H1 (cell line): Measurements from ENCODE around the gene CDCA7.

ENCODE experiments used
- CHD7 ChIP-seq: fragments of 300-600 bp; sonication (generic); IDR thresholded peaks from 2 replicates; pipeline ENCODE4 v1.7.1; 2012; ENCODE audit warnings: low read length, moderate library complexity, mild to moderate bottlenecking, inconsistent platforms; ENCODE audit not compliant: insufficient replicate concordance
- EZH2 ChIP-seq: fragments of 200-600 bp; sonication (generic); IDR thresholded peaks from 2 replicates; pipeline ENCODE4 v1.7.1; 2012; ENCODE audit warnings: low read depth, mild to moderate bottlenecking, moderate library complexity, low read length, inconsistent platforms; ENCODE audit not compliant: severe bottlenecking
- GABPA ChIP-seq: IDR thresholded peaks from 2 replicates; pipeline ENCODE4 v1.6.1; 2011; ENCODE audit warnings: mild to moderate bottlenecking, low read length, moderate library complexity, borderline replicate concordance; ENCODE audit not compliant: insufficient read depth
- JUND ChIP-seq: IDR thresholded peaks from 2 replicates; pipeline ENCODE4 v1.6.1; 2011; ENCODE audit warnings: mild to moderate bottlenecking, improper control_type of control experiment, low read length
- NRF1 ChIP-seq: IDR thresholded peaks from 2 replicates; pipeline ENCODE4 v1.6.1; 2011; ENCODE audit warnings: mild to moderate bottlenecking, low read depth, low read length, improper control_type of control experiment
- POLR2A ChIP-seq, 2 experiments: IDR thresholded peaks; 1 replicate in 1 of 2; 2 replicates in 1 of 2; pipeline ENCODE4 v1.6.1; 2011; ENCODE audit warnings: low read depth in 2 of 2, low read length in 2 of 2, mild to moderate bottlenecking in 2 of 2; ENCODE audit errors: control extremely low read depth in 1 of 2
- POLR2AphosphoS5 ChIP-seq: IDR thresholded peaks from 2 replicates; pipeline ENCODE4 v1.6.1; 2011; ENCODE audit warnings: low read depth, low read length
- RFX5 ChIP-seq: IDR thresholded peaks from 2 replicates; pipeline ENCODE4 v1.6.1; 2011; ENCODE audit warnings: low read depth, low read length, improper control_type of control experiment, borderline replicate concordance
- TAF1 ChIP-seq: IDR thresholded peaks from 2 replicates; pipeline ENCODE4 v1.6.1; 2011; ENCODE audit warnings: mild to moderate bottlenecking, low read depth, low read length
- TBP ChIP-seq: IDR thresholded peaks from 2 replicates; pipeline ENCODE4 v1.6.1; 2011; ENCODE audit warnings: low read depth, low read length, improper control_type of control experiment
- USF2 ChIP-seq: IDR thresholded peaks from 2 replicates; pipeline ENCODE4 v1.6.1; 2011; ENCODE audit warnings: low read length, improper control_type of control experiment
- TF ChIP-seq, protein P1 (sequence below), 3 experiments: IDR thresholded peaks; 1 replicate in 2 of 3; 2 replicates in 1 of 3; pipeline versions ENCODE4 v1.5.1 to v1.6.1; 2011; ENCODE audit warnings: low read length in 3 of 3, mild to moderate bottlenecking in 3 of 3, inconsistent platforms in 2 of 3, low read depth in 1 of 3, moderate library complexity in 1 of 3; ENCODE audit not compliant: insufficient read depth in 1 of 3; ENCODE audit errors: control extremely low read depth in 1 of 3

DNA sequence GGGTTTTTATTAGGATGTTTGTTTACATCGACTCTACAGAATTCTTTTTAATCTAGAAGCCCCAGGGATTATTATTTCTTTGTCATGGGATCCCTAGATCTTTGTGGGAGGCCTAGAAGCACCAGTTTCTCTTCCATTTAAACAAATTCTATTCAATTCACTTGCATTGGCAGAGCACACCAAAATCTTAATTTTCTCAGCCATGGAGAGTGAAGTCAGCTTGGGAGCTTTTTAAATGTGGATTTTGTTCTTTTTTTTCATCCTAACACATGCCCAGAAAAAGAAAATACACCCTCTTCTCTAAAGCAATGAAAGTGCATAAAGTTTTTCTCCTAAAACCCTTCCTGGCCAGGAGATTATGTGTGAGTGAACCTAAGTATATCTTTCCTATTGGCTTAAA, 38.5 kb downstream of the CDCA7 start:
- TF ChIP-seq POLR2A (IDR thresholded peaks at IDR 0.05; ENCODE audit: control extremely low read depth in 1 of 2, low read depth in 2 of 2, low read length in 2 of 2) = no peak
- TF ChIP-seq, protein P1, sequence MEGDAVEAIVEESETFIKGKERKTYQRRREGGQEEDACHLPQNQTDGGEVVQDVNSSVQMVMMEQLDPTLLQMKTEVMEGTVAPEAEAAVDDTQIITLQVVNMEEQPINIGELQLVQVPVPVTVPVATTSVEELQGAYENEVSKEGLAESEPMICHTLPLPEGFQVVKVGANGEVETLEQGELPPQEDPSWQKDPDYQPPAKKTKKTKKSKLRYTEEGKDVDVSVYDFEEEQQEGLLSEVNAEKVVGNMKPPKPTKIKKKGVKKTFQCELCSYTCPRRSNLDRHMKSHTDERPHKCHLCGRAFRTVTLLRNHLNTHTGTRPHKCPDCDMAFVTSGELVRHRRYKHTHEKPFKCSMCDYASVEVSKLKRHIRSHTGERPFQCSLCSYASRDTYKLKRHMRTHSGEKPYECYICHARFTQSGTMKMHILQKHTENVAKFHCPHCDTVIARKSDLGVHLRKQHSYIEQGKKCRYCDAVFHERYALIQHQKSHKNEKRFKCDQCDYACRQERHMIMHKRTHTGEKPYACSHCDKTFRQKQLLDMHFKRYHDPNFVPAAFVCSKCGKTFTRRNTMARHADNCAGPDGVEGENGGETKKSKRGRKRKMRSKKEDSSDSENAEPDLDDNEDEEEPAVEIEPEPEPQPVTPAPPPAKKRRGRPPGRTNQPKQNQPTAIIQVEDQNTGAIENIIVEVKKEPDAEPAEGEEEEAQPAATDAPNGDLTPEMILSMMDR (IDR thresholded peaks at IDR 0.05; ENCODE audit: control extremely low read depth in 1 of 3, insufficient read depth in 1 of 3, low read depth in 1 of 3, low read length in 3 of 3) = no peak
- no peak for TF ChIP-seq EZH2
- no peak for TF ChIP-seq TAF1
- TF ChIP-seq JUND = no peak
- no peak for TF ChIP-seq POLR2AphosphoS5
- TF ChIP-seq NRF1 = no peak
- no peak for TF ChIP-seq USF2
- TF ChIP-seq TBP = no peak
- no peak for TF ChIP-seq GABPA
- TF ChIP-seq CHD7 = no peak
- TF ChIP-seq RFX5 = no peak
